Peyer's patch (tissue), 4 donors: ENCODE data around the gene NEU2.

Source experiments
- CTCF ChIP-seq, 6 experiments: fragments of 450-650 bp in 4 of 6; fragments of 200-600 bp in 2 of 6; sonication (generic) in 1 of 6; IDR thresholded peaks; one replicate each; pipeline ENCODE4 v1.5.1; 2017 to 2019; ENCODE audit warnings: antibody characterized with exemption in 6 of 6, mild to moderate bottlenecking in 3 of 6, moderate library complexity in 1 of 6
- POLR2A ChIP-seq, 2 donors: fragments of 450-650 bp; IDR thresholded peaks; one replicate each; pipeline ENCODE4 v1.5.1; 2017; ENCODE audit warnings: antibody characterized with exemption in 2 of 2, mild to moderate bottlenecking in 2 of 2, moderate library complexity in 2 of 2

- TF ChIP-seq POLR2A (IDR thresholded peaks at IDR 0.05) (no peak), CTCF (IDR thresholded peaks at IDR 0.05) (no peak)
These were observed 6.2 kb upstream of the NEU2 start for GRCh38 chr2:233026198-233026813.
